ENCODE measurements around the gene SNX9.

DNA sequence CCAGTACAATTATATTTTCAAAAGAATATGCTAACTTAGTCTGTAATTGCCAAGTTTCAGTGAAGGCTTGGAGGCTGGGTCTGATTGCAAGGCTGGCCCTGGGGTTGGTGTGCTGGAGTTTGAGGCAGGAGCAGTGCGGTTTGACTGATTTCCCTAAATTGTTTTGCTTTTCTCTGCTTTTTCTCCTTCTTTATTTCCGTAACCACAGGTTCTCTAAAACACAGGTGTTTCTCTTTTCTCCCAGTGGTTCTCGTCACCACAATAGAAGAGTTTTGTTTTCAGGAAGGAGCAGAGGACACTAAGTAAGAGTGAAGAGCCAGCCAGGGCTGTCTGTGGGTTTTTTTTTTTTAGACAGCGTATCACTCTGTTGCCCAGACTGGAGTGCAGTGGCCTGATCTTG, 8.2 kb upstream of the SNX9 start:
- no peak for TF ChIP-seq CHD2 (IDR thresholded peaks at IDR 0.05; ENCODE audit: low read length, partially characterized antibody)
- TF ChIP-seq EP300 (IDR thresholded peaks at IDR 0.05): no peak
- no peak for TF ChIP-seq E2F6 (IDR thresholded peaks at IDR 0.05; ENCODE audit: borderline replicate concordance, low read depth)
- TF ChIP-seq, protein P1, sequence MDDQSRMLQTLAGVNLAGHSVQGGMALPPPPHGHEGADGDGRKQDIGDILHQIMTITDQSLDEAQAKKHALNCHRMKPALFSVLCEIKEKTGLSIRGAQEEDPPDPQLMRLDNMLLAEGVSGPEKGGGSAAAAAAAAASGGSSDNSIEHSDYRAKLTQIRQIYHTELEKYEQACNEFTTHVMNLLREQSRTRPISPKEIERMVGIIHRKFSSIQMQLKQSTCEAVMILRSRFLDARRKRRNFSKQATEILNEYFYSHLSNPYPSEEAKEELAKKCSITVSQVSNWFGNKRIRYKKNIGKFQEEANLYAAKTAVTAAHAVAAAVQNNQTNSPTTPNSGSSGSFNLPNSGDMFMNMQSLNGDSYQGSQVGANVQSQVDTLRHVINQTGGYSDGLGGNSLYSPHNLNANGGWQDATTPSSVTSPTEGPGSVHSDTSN (IDR thresholded peaks at IDR 0.05): no peak
- TF ChIP-seq NPAS2 (CRISPR knock-in tag; IDR thresholded peaks at IDR 0.05; ENCODE audit: borderline replicate concordance): no peak
- TF ChIP-seq, protein P2, sequence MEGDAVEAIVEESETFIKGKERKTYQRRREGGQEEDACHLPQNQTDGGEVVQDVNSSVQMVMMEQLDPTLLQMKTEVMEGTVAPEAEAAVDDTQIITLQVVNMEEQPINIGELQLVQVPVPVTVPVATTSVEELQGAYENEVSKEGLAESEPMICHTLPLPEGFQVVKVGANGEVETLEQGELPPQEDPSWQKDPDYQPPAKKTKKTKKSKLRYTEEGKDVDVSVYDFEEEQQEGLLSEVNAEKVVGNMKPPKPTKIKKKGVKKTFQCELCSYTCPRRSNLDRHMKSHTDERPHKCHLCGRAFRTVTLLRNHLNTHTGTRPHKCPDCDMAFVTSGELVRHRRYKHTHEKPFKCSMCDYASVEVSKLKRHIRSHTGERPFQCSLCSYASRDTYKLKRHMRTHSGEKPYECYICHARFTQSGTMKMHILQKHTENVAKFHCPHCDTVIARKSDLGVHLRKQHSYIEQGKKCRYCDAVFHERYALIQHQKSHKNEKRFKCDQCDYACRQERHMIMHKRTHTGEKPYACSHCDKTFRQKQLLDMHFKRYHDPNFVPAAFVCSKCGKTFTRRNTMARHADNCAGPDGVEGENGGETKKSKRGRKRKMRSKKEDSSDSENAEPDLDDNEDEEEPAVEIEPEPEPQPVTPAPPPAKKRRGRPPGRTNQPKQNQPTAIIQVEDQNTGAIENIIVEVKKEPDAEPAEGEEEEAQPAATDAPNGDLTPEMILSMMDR (IDR thresholded peaks at IDR 0.05): no peak
- TF ChIP-seq, protein P3, sequence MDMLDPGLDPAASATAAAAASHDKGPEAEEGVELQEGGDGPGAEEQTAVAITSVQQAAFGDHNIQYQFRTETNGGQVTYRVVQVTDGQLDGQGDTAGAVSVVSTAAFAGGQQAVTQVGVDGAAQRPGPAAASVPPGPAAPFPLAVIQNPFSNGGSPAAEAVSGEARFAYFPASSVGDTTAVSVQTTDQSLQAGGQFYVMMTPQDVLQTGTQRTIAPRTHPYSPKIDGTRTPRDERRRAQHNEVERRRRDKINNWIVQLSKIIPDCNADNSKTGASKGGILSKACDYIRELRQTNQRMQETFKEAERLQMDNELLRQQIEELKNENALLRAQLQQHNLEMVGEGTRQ (IDR thresholded peaks at IDR 0.05): no peak
- TF ChIP-seq ATOH8 (CRISPR knock-in tag; IDR thresholded peaks at IDR 0.05; ENCODE audit: low read depth): no peak
- TF ChIP-seq PHF8 (IDR thresholded peaks at IDR 0.05; ENCODE audit: borderline replicate concordance, low read depth): no peak
- TF ChIP-seq KDM1A (IDR thresholded peaks at IDR 0.05; ENCODE audit: low read depth): no peak

Data from A549 (cell line).